ENCODE results near the gene CASZ1.

Gene CASZ1

DNA sequence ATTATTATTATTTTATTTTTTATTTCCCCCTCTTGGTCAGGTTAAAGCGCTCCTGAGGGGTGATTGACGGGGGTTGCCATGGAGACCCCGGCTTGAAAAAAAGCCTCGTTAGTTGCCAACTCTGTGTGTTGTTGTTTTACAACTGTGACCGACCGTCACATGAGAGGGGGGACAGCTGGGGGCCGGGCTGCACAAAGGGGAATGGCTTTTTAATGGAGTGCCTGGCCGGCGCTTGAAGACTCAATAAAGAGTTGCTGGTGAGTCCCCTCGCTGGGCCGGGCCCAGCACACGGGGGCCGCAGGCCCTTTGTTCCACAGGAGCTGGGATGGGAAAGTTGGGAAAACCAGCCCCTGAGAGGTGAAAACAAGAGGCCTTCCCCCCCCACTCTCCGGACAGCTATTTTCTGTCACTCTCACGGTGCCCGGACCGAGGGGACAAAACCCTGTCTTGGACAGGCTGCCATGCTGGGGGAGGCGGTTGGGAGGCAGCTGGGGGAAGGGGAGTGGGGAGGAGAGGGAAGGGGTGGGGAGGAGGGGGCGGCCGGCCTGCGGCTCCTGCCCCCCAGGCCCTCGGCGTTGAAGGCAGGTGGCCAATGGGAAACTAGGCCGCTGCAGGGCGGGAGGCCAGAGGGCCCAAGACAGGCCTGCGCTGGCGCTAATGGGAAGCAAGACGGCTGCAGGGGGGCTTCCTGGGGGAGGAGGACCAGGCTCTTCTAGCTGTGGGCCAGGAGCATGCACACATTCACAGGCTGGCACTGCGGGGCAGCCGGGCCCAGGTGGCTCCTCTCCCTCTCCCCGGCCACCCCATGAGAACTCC is 67.6 kb downstream of the CASZ1 start:
- H3K36me3 ChIP-seq (ENCODE audit: control insufficient read depth in 1 of 2, insufficient read depth in 2 of 2, low read length in 2 of 2) = no peaks in the 10 kb centered on the region
- no peak overlapping the region for H3K27ac ChIP-seq (ENCODE audit: low read length)
- no peaks in the 10 kb centered on the region for H3K9me3 ChIP-seq (ENCODE audit: control insufficient read depth in 1 of 2, low read length in 2 of 2)
- H3K4me1 ChIP-seq (ENCODE audit: control insufficient read depth in 1 of 2, insufficient read depth in 2 of 2, low read length in 2 of 2) = peaks cover 0 to 32% of the 10 kb centered on the region in 2 donors
- H3K27me3 ChIP-seq (ENCODE audit: low read depth, low read length) = no peaks in the 10 kb centered on the region
- H3K4me3 ChIP-seq (ENCODE audit: low read depth in 1 of 2, low read length in 2 of 2) = no peak overlapping the region

DNA sequence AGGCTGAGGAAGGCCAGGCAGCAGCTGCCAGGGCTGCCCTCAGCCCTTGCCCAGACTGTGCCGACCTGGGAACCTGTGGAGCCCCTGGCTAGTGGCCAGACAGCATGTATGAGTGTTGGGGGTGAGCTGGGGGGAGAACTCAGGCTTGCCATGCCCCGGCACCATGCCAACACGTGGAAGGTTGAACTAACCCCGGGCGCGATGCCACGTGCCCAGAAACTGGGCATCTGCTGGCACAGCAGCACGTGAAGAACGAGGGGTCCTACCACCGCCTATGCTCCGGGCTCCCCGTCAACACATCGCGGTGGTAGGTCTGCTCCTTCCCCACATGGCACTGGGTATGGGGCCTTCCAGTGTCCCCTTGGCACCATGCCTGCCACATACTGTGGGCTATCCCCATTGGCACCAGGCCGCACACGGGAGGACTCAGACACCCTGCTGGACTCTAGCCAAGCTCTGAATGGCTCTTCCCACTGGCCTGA is 68.7 kb downstream of the CASZ1 start:
- no peaks in the 10 kb centered on the region for H3K9me3 ChIP-seq (ENCODE audit: control insufficient read depth in 1 of 2, low read length in 2 of 2)
- peaks cover 0 to 38% of the 10 kb centered on the region in 2 donors for H3K4me1 ChIP-seq (ENCODE audit: control insufficient read depth in 1 of 2, insufficient read depth in 2 of 2, low read length in 2 of 2)
- H3K4me3 ChIP-seq (ENCODE audit: low read depth in 1 of 2, low read length in 2 of 2) = no peak overlapping the region
- H3K36me3 ChIP-seq (ENCODE audit: control insufficient read depth in 1 of 2, insufficient read depth in 2 of 2, low read length in 2 of 2) = no peaks in the 10 kb centered on the region
- no peaks in the 10 kb centered on the region for H3K27me3 ChIP-seq (ENCODE audit: low read depth, low read length)
- H3K27ac ChIP-seq (ENCODE audit: low read length) = no peak overlapping the region

DNA sequence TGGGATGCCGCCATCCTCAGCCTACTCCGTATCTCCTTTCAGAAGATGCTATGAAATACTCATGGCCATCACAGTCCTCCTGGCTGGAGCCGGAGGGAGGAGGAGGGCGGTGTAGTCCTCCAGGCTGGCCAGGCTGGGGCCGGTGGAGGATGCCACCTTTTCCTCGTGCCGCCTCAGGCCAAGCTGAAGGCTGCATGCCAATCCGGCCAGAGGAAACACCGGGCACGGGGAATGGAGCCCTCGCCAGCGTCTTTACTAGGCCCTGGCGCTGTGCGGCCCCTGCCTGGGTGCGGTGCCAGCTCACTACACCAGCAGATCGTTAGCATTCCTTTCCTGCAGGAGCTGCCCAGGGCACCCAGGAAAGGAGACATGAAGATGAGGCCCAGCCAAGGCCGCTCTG is 70.1 kb downstream of the CASZ1 start:
- Histone ChIP-seq H3K4me3 (ENCODE audit: low read depth in 1 of 2, low read length in 2 of 2) (no peak overlapping the region), H3K9me3 (ENCODE audit: control insufficient read depth in 1 of 2, low read length in 2 of 2) (no peaks in the 10 kb centered on the region), H3K27ac (ENCODE audit: low read length) (no peak overlapping the region), H3K27me3 (ENCODE audit: low read depth, low read length) (no peaks in the 10 kb centered on the region), H3K36me3 (ENCODE audit: control insufficient read depth in 1 of 2, insufficient read depth in 2 of 2, low read length in 2 of 2) (no peaks in the 10 kb centered on the region), H3K4me1 (ENCODE audit: control insufficient read depth in 1 of 2, insufficient read depth in 2 of 2, low read length in 2 of 2) (peaks cover 0 to 38% of the 10 kb centered on the region in 2 donors)

DNA sequence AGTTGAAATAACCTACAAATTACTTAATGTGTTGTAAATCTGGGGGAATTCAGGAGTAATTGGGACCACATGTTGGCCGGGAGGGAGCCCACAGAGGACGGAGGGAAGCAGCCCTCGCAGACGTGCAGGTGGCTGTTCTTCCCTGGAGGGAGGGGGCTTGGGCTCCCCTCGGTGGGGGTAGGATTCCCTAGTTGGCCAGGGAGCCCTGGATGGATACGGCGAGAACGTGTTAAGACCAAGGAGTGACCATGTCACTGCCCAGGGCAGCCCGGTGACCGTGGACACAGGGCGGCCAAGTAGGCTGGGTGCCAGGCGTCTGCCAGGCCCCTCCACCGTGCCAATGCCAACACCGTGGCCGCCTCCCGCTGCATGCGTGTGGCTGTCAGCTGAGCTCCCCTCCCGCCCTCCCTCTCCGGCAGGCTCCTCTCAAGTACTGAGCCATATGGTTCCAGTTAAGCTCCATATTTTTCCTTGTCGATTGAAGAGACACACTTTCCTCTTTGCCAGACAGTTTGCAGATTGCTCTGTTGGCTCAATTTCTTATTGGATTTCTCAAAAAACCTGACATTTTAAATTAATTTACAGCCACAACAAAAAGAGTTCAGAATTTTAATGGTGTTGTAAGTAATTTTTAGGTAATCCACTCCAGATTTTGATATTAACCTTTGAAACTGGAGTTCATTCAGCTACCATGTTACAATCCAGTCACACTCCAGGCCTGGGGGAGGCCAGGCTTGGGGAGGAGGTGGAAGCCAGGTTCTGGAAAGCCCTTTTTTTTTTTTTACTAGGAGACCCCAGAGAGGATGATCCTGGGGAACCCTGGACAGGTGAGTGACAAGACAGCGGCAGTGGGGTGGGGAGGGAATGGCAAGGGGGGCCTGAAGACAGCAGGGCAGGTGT is 71.2 kb downstream of the CASZ1 start:
- Histone ChIP-seq H3K27ac (ENCODE audit: low read length) (peak overlapping the region; percentile 34), H3K9me3 (ENCODE audit: control insufficient read depth in 1 of 2, low read length in 2 of 2) (no peaks in the 10 kb centered on the region), H3K4me3 (ENCODE audit: low read depth in 1 of 2, low read length in 2 of 2) (no peak overlapping the region), H3K4me1 (ENCODE audit: control insufficient read depth in 1 of 2, insufficient read depth in 2 of 2, low read length in 2 of 2) (peaks cover 0 to 38% of the 10 kb centered on the region in 2 donors), H3K36me3 (ENCODE audit: control insufficient read depth in 1 of 2, insufficient read depth in 2 of 2, low read length in 2 of 2) (no peaks in the 10 kb centered on the region), H3K27me3 (ENCODE audit: low read depth, low read length) (no peaks in the 10 kb centered on the region)

DNA sequence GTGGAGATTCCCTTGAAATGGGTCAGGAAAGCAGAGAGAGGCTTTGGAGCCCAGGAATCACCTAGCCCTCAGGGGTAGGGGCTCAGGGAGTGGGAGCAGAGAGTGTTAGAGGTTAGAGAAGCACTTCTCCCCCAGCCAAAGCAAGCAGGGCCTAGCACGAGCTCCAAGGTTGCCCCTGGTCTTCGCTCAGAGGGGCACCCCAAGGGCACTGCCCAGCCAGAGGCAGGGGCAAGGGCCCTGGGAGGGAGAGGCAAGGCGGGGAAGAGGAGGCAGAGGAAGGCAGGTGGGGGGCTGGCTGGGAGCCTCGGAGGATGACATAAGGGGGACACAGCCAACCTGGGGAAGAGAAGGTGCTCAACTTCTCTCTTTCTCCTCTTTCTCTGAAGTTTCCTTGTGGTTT is 71.9 kb downstream of the CASZ1 start:
- Histone ChIP-seq H3K4me3 (ENCODE audit: low read depth in 1 of 2, low read length in 2 of 2) (no peak overlapping the region), H3K4me1 (ENCODE audit: control insufficient read depth in 1 of 2, insufficient read depth in 2 of 2, low read length in 2 of 2) (peaks cover 0 to 38% of the 10 kb centered on the region in 2 donors), H3K36me3 (ENCODE audit: control insufficient read depth in 1 of 2, insufficient read depth in 2 of 2, low read length in 2 of 2) (no peaks in the 10 kb centered on the region), H3K9me3 (ENCODE audit: control insufficient read depth in 1 of 2, low read length in 2 of 2) (no peaks in the 10 kb centered on the region), H3K27ac (ENCODE audit: low read length) (peak overlapping the region; percentile 34), H3K27me3 (ENCODE audit: low read depth, low read length) (no peaks in the 10 kb centered on the region)

DNA sequence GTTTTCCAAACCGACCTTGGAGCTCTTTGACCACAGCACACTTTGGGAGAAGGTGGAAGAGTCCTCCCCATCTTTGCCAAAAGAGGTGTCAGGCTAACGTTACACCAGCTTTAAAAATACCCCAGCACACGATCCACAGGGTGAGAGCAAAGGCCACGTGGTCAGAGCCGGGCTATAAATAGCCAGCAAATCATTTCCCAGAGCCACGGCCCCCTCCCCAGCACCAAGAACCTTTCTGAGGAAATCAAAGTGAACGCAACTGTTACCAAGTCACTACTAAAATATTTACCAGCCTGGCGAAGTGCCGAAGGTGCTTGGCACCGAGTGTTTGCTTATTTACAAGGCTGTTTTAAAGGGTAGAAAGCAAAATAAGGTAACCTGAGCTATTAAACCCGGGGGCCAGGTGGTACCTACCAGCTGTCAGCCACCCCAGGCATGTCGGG is 72.4 kb downstream of the CASZ1 start:
- Histone ChIP-seq H3K36me3 (ENCODE audit: control insufficient read depth in 1 of 2, insufficient read depth in 2 of 2, low read length in 2 of 2) (no peaks in the 10 kb centered on the region), H3K9me3 (ENCODE audit: control insufficient read depth in 1 of 2, low read length in 2 of 2) (no peaks in the 10 kb centered on the region), H3K4me1 (ENCODE audit: control insufficient read depth in 1 of 2, insufficient read depth in 2 of 2, low read length in 2 of 2) (peaks cover 0 to 38% of the 10 kb centered on the region in 2 donors), H3K27me3 (ENCODE audit: low read depth, low read length) (no peaks in the 10 kb centered on the region), H3K4me3 (ENCODE audit: low read depth in 1 of 2, low read length in 2 of 2) (no peak overlapping the region), H3K27ac (ENCODE audit: low read length) (peak overlapping the region; percentile 58)

DNA sequence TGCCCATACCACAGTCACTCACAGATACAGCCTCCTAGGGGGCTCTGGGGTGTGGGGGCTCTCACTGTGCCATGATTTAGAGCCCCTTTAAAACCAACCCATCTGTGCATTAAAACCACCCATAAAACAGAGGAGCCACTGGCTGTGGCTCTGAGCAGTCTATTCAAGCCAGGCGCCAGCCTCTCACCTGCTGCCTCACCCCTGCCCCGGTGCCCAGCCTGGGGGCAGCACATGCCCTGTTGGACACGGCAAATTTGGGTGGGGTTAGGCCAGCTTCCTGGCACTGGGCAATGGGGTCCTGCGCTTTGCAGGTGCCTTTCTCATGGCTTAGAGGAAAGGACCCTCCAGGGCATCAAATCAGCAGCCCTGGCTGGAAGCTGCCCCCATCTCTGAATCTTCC is 73.1 kb downstream of the CASZ1 start:
- Histone ChIP-seq H3K27me3 (ENCODE audit: low read depth, low read length) (no peaks in the 10 kb centered on the region), H3K36me3 (ENCODE audit: control insufficient read depth in 1 of 2, insufficient read depth in 2 of 2, low read length in 2 of 2) (no peaks in the 10 kb centered on the region), H3K27ac (ENCODE audit: low read length) (peak overlapping the region; percentile 58), H3K9me3 (ENCODE audit: control insufficient read depth in 1 of 2, low read length in 2 of 2) (no peaks in the 10 kb centered on the region), H3K4me3 (ENCODE audit: low read depth in 1 of 2, low read length in 2 of 2) (no peak overlapping the region), H3K4me1 (ENCODE audit: control insufficient read depth in 1 of 2, insufficient read depth in 2 of 2, low read length in 2 of 2) (peaks cover 0 to 38% of the 10 kb centered on the region in 2 donors)

DNA sequence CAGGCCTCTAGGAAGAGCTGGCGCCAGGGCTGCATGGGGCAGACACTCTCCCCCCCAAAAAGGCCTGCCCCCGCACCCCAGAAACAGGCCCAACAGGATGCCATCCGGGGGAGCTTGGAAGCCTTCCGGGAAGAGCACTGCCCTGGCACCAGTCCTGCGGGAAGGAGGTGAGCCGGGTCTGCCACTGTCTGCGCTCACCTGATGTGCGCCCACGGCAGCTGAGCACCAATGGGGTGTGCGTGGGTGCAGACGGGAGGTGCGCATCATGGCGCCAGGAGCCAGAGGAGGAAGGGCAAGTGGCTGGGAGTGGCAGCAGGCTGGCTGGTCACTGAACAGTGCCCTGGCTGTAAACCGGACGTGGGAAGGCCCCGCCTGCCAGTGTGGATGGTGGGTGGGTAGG is 73.6 kb downstream of the CASZ1 start:
- Histone ChIP-seq H3K27ac (ENCODE audit: low read length) (no peak overlapping the region), H3K4me1 (ENCODE audit: control insufficient read depth in 1 of 2, insufficient read depth in 2 of 2, low read length in 2 of 2) (peaks cover 0 to 41% of the 10 kb centered on the region in 2 donors), H3K27me3 (ENCODE audit: low read depth, low read length) (no peaks in the 10 kb centered on the region), H3K9me3 (ENCODE audit: control insufficient read depth in 1 of 2, low read length in 2 of 2) (no peaks in the 10 kb centered on the region), H3K4me3 (ENCODE audit: low read depth in 1 of 2, low read length in 2 of 2) (no peak overlapping the region), H3K36me3 (ENCODE audit: control insufficient read depth in 1 of 2, insufficient read depth in 2 of 2, low read length in 2 of 2) (no peaks in the 10 kb centered on the region)

DNA sequence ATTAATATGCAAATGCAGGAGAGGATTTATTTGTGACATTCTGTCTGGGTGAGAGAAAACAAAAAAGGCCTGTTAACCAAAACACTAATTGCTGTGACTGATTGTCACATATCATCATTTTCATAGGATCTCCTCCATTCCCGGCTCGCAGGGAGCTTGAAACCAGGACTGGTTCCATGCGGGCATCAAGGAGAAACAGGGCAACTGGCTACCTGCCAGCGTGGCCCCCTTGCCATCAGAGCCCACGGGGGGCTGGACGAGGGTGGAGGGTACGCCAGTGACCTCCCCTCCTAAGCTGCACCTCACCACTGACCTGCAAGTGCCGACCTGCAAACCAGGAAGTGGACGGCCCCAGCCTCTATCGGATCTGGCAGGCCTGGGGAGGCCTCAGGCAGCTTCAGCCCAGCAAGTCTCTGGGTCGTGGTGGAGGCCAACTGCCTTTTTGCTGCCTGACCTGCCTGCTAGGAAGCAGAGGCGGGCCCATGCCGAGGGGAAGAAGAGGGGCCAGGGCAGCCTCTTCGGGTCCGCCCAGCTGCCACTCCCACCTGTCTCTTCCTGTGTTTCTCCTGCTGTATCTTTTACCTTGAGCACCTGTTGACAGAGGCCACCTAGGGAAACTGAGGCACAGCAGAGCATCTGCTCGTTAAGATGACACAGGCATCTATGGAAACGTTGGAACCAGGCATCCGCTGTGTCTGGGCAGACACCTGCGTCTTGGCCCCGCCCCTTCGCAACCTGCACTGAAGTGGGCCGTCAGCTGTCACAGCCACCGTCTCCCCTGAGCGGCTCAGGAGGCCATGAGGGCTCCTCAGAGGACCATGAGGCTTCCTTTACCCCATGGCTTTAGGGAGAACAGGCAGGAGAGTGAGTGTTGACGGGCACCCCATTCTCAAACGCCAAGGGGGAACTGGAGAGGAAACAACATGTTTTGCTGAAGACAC is 74.8 kb downstream of the CASZ1 start:
- no peaks in the 10 kb centered on the region for H3K36me3 ChIP-seq (ENCODE audit: control insufficient read depth in 1 of 2, insufficient read depth in 2 of 2, low read length in 2 of 2)
- no peak overlapping the region for H3K27ac ChIP-seq (ENCODE audit: low read length)
- no peaks in the 10 kb centered on the region for H3K27me3 ChIP-seq (ENCODE audit: low read depth, low read length)
- peaks cover 0 to 36% of the 10 kb centered on the region in 2 donors for H3K4me1 ChIP-seq (ENCODE audit: control insufficient read depth in 1 of 2, insufficient read depth in 2 of 2, low read length in 2 of 2)
- H3K4me3 ChIP-seq (ENCODE audit: low read depth in 1 of 2, low read length in 2 of 2) = no peak overlapping the region
- H3K9me3 ChIP-seq (ENCODE audit: control insufficient read depth in 1 of 2, low read length in 2 of 2) = no peaks in the 10 kb centered on the region

DNA sequence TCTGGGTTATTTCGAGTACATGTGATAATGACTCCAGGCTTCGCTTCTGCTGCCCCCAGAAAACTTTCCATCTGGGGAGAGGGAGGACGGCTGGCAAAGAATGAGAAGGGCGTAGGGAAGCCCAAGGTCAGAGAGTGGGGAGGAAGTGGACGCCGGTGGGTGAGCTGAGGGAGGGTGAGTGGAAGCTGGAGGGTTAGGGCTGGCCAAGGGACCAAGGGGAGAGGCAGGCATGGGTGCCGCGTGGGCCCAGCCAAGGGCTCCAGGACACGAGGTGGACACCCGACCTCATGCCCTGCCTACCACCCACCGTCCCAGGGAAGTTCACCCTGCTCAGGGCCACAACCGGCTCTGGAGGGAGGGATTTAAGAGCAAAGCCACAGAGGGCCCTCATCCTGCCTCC is 75.8 kb downstream of the CASZ1 start:
- H3K27me3 ChIP-seq (ENCODE audit: low read depth, low read length) = no peaks in the 10 kb centered on the region
- H3K27ac ChIP-seq (ENCODE audit: low read length) = no peak overlapping the region
- no peaks in the 10 kb centered on the region for H3K36me3 ChIP-seq (ENCODE audit: control insufficient read depth in 1 of 2, insufficient read depth in 2 of 2, low read length in 2 of 2)
- H3K4me1 ChIP-seq (ENCODE audit: control insufficient read depth in 1 of 2, insufficient read depth in 2 of 2, low read length in 2 of 2) = peaks cover 0 to 26% of the 10 kb centered on the region in 2 donors
- no peak overlapping the region for H3K4me3 ChIP-seq (ENCODE audit: low read depth in 1 of 2, low read length in 2 of 2)
- no peaks in the 10 kb centered on the region for H3K9me3 ChIP-seq (ENCODE audit: control insufficient read depth in 1 of 2, low read length in 2 of 2)

All from muscle layer of duodenum (tissue), 2 donors.